NOMO-1 treated with dmso at 0.1 percent for 144 hours (cell line): ENCODE measurements around the gene OLFM1.

Experiments used
- DNase-seq: peaks from one replicate; lab custom pipeline; 2025; ENCODE audit not compliant: unreplicated experiment; lab: John Stamatoyannopoulos, UW

The OLFM1 gene

DNA sequence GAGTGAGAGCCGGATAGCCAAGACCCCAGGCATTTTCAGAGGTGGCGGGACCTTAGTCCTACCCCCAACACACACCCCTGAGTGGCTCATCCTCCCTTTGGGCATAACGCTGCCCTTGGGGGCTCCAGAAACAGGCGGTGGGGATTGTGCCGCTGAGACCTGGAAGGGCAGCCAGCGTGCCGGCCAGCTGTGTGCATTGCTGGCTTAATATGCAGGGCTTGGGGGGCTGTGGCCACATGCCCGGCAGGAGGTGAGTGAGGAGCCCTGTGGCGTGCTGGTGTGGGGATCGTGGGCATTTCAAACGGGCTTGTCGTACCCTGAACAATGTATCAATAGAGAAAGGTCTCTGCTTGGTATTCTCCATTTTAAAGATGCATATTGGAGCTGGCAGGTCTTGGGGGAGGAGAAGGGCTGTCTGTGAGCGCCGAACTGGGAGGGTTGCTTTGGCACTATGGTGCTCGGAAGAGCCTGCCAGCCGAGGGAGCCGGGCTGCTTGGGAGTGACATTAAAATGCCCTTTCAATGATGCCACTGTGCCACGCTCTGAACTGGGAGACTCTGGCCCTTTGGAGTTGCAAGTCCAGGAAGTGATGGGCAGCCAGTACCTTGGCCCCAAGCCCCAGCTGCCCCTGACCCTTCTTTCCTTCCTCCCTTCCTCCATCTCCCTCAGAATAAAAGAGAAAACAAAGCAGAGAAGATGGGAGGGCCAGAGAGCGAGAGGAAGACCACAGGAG, 11.2 kb upstream of the OLFM1 start:
- no peak for DNase-seq

DNA sequence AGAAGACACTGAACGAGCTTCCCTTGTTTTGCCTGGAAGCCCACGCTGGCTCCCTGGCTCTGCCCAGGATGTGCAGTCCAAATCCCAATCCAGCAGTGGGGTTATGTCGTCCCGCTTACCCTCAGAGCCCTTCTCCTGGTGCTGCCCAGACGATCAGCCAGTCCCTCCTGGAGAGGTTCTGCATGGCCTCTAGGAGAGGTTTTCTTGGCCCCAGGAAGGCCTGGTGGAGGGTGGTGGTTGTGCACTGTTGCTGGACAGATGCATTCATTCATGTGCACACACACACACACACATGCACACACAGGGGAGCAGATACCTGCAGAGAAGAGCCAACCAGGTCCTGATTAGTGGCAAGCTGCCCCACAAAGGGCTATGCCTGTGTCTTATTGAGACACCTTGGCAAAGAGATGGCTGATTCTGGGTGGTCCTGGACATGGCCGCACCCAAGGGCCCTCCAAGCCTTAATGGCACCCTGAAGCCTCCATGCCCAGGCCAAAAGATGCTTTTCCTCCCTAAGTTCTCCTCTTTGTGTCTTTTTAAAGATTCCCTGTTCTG, 10.5 kb upstream of the OLFM1 start:
- DNase-seq: no peak

DNA sequence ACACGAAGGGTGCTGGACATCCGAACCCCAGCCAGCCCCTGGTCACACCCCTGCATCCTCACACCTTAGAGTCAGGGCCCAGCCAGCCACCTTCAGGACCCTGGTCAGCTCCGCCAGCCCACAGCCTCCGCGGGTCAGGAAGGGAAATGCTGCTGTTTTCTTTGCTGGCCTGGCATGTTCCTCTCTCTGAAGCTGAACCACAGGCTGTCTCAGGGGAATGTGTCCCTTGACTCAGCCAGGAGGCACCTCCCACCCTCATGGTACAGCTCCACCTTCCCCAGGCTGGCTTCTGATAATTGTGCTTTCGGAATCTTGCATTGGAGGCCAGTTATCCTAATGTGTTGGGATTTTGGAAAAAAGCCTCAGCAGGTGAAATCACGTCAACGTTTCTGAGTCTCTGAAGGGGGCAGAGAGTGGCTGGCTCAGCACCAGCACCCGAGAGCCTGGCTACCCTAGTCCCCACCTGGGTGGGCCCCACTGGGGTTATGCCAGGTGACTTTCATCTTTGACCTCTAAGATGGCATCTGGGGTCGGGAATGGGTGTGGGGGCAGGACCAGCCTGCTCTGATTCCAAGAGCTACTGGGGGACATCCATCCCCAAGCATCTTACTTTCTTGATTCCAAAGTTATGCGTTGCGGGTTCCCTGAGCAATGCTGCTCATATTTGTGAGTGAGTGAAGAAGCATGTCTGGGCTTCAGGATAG, 9.8 kb upstream of the OLFM1 start:
- no peak for DNase-seq

DNA sequence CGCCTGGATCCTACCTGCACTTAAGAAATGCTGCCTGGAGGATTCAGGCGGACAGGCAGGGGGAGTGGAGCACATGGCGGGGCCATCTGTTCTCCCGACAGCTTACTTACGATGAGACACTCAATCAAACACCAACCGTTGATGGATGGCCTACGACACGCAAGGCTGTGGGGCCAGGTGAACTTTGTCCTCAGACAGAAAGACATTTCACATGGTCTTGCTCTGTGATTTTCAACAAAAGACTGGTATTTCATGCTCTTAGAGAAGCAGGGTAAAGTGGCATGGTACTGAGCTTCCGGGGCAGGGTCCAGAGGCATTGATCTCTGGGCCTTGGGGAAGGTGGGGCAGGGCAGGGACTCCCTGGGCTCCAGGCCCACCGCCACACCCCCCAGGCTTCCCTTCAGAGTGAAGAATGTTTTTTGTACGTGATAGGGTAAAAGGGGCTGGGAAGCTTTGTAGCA, 9.1 kb upstream of the OLFM1 start:
- no peak for DNase-seq

- DNase-seq: no peak
Measured at GRCh38 chr9:135079018-135079417, 8.4 kb upstream of the OLFM1 start.

DNA sequence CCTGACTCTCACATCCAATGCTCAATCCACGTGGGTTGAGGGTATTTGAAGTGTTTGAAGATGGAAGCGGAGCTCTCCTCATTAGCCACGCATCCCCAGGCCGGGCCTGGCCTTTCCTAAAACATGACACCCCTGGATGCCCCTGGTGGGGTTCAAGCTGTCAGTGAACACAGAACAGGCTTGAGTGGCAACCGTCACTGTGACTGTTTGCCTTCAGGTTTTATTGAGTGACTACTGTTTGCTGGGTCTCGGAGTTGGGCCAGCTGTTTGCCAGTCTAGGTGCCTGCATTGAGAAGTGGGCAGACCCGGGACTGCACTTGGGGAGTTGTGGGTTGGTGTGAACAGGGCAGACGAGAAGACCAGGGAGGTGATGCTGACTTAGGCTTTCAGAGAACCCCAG, 7.8 kb upstream of the OLFM1 start:
- DNase-seq: no peak

- no peak for DNase-seq
Measured at GRCh38 chr9:135080286-135081263, 6.9 kb upstream of the OLFM1 start.

- DNase-seq: no peak
Measured at GRCh38 chr9:135081264-135081660, 6.2 kb upstream of the OLFM1 start.

- DNase-seq: no peak
Measured at GRCh38 chr9:135081731-135082130, 5.7 kb upstream of the OLFM1 start.

DNA sequence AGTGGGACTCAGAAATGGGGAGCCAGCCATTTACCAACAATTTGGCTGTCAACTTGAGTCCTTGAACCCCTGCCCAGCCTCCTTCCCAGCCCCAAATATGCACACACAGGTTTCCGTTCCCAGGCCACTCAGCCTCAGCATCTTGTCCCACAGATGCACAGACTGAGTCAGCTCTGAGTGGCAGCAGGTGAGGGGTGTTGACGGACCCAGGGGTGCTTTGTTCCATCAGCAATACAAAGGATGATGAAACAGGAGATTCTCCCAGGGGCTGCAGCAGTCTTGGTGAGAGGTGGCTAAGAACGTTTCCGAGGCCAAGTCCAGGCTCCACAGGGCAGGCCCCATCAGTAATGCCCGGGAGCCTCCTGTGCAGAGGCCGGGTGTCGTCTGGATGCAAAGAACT, 4.9 kb upstream of the OLFM1 start:
- no peak for DNase-seq

- no peak for DNase-seq
Measured at GRCh38 chr9:135083241-135083810, 4.1 kb upstream of the OLFM1 start.

GRCh38 chr9:135083831-135084230, 3.6 kb upstream of the OLFM1 start:
- DNase-seq: no peak

- no peak for DNase-seq
Measured at GRCh38 chr9:135084262-135084661, 3.2 kb upstream of the OLFM1 start.

DNA sequence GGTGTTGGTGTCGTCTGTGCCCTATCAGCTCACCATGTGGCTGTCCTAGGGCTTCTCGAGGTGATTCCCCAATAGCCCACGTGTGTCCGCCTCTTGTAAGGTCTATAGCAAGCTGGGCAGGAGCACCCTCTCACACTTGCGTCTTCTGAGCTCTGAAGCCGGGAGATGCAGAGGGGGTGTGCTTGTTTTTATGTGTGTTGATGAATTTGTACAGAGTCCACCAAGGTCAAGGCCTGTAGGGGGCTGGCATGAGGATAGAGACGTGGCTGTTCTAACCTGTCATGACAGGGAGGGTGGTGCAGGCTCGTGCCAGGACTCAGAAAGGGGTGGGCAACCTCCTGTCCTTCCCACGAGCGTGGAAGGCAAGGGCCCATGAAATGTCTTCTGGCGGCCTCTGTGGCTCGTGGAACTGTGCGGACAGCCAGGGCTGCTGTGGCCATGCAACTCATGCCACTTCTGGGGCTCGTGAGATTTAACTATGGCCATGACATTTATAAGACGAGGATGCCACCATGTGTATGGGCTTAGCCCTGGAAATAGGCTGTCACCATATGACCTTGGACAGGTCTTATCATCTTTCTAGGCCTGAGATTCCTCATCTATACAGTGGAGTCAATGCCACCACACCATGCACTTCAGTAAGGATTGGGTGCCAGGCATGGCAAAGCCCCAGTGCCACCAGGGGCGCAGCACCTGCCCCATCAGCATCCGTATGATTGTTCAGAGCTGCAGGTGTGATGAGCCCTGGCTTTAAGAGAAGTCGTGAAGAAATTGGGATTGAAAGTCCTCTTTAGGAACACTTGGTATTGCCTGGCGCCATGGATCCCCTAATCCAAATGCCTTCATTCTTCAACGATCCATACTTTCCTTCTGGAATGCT, 2.3 kb upstream of the OLFM1 start:
- DNase-seq: no peak

DNA sequence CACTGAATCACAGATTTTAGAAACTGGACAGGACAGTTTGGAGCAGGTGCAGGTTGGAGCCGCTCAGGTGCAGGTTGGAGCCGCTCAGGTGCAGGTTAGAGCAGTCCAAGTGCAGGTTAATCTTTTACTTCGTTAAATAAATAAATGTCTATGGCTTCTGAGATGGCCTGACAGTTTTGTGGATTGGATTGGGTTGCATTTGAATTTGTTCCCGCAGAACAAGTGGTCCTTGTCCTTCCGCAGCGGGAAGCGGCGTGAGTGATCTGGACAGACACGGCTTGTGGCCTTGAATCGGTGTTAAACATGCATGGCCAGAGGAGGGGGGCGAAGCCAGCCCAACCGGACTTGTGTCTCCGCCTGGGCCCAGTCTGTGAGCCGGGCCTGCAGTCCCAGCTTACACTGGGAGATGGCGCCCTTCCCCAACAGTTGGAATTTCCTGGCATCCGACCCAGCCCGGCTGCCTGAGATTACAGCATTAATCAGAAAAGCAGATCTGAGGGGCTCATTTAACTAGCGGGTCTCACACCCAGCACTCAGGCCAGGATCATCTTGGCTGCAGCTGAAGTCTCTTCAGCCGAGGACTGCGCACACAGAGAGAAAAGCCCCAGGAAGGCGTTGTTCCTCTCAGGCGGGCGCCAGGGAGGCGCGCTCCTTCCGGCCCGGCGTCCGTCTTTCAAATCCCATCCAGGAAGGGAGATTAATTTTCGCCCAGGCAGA, 1.5 kb upstream of the OLFM1 start:
- DNase-seq: peak; percentile 8

- DNase-seq: no peak
Measured at GRCh38 chr9:135086597-135087488, 625 bp upstream of the OLFM1 start.

DNA sequence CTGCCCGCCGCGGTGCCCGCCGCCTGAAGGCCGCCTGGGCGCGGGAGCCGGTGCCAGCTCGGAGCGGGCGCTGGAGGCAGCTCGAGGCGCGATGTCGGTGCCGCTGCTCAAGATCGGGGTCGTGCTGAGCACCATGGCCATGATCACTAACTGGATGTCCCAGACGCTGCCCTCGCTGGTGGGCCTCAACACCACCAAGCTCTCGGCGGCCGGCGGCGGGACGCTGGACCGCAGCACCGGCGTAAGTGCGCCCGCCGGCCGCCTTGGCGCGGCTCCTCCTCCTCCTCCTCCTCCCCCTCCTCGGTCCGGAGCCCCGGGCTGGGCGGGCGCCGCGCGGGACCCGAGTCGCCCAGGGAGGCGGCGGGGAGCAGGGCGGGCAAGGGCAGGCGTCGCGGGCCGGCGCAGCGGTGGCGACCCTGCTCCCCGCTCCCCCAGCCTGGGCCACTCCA, 455 bp downstream of the OLFM1 start:
- DNase-seq: no peak

DNA sequence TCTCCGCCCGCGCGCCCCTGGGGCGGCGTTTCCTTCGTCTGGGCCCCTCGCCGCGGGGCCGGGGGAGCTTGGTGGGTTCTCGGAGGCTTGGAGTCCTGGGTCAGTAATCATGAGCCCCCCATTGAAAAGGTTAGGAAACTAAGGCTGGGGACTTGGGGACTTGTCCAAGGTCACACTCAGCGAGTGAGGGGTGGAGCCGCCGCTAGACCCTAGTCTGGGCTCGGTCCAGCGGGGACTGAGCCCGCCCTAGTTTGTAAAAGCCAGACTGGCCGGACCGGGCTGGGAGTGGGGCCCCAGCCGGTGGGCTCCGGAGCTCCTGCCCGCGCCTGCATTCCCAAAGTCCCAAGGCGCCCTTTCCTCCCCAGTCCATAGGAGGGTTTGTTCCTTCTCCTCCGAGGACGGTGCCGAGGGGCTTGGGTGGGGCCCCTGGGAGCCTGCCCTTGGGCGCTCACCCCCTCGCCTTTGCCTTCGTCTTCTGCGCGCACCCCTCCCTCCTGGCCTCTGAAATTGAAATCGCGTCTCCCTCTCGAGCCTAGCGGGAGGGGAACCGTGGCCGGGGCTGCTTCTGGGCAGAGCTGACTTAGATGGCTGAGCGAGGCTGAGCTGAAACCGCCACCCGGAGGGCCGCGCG, 995 bp downstream of the OLFM1 start:
- DNase-seq: no peak
